Head of caudate nucleus (tissue), 42 donors: ENCODE results near the gene EPHA5.

Source experiments
- DNase-seq, 42 donors: peaks; one replicate each; pipeline versions ENCODE4 v3.0.0 to v3.0.0-alpha.2; 2020 to 2021; ENCODE audit warnings: mixed read lengths in 7 of 42
- intact Hi-C: fragments of 100-400 bp; cut with DNase I; formaldehyde crosslinking; loops from one replicate; pipeline ENCODE4 v1.15.0; 2022

Gene EPHA5

DNA sequence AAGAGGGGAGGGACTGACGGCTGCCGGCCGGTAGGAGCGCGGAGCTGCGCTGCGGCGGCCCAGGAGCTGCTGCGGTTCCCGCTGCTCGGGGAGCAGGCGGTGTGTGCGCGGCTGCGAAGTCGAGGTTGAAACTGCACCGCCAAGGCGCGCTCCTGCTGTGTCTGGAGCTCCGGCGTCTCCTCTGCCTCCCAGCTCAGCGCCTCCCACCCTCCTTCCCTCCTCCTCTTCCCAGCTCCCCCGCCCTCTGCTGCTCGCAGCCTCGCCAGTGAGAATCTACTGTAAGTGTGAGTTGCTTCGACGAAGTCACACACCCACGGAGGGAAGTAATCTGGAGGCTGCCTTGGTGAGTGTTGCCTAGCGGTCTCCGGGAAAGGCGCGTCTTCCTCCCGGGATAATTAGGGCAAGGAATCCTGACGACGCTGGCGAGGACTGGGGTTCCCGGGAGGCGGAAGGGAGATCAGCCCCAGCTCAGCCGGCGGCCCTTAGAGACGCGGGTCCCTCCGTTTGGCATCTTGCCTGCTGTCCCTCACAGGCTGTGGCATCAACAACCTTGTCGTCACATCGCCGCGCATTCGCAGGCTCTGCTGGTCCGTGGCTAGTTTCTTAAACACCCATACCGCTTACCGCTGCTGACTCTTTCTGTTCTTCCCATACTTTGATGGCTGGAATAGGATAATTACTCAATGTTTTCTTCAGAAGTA lies at the start of gene EPHA5:
EPHA5 (minus strand) TSS at position 159 of the 701 bp plus-strand sequence. CDS start 747 bp downstream, outside the sequence.
- intact Hi-C loops, result no loop called here
- peak; percentile 58 to 96 (median 85) for DNase-seq

- DNase-seq, result no peak
- intact Hi-C loops, result no loop called here
These were observed 49.3 kb upstream of the EPHA5 start for GRCh38 chr4:65719635-65720034.

GRCh38 chr4:65698631-65699030 lies 28.3 kb upstream of the EPHA5 start:
- intact Hi-C loops, result no loop called here
- no peak for DNase-seq

DNA sequence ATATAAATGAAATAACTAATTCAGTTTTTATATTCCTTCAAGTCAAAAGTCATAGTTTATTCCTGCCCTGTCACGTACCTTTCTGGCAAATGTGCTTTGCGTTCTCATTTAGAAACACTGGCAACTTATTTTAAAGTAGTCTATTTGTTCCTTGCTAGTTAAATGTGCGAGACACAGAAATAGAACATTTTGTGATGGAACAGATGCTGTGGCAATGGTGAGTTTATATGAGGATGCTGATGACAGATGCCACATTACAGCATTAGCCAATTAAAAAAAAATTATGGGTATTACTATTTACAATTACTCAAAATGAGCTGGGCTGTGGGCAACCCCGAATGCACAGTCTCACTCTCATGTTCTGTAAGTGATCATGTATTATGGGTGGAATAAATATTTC lies 26.1 kb upstream of the EPHA5 start:
- intact Hi-C loops, result no loop called here
- DNase-seq, result no peak

GRCh38 chr4:65671372-65671771 lies 1.1 kb upstream of the EPHA5 start:
- intact Hi-C loops, result no loop called here
- DNase-seq, result no peak

- intact Hi-C loops, result no loop called here
- DNase-seq, result no peak
These were observed 314 bp downstream of the EPHA5 start for GRCh38 chr4:65670020-65670330.

GRCh38 chr4:65669111-65670019 lies 924 bp downstream of the EPHA5 start:
- peak in 31 of 42 donors; percentile 2 to 47 (median 16) for DNase-seq
- intact Hi-C loops, result no loop called here

GRCh38 chr4:65668201-65669089 lies 1.8 kb downstream of the EPHA5 start:
- intact Hi-C loops, result no loop called here
- DNase-seq, result peak in 38 of 42 donors; percentile 11 to 77 (median 46)

- intact Hi-C loops, result no loop called here
- peak in 7 of 42 donors; percentile 3 to 15 (median 8) for DNase-seq
These were observed 2.7 kb downstream of the EPHA5 start for GRCh38 chr4:65667506-65668041.

DNA sequence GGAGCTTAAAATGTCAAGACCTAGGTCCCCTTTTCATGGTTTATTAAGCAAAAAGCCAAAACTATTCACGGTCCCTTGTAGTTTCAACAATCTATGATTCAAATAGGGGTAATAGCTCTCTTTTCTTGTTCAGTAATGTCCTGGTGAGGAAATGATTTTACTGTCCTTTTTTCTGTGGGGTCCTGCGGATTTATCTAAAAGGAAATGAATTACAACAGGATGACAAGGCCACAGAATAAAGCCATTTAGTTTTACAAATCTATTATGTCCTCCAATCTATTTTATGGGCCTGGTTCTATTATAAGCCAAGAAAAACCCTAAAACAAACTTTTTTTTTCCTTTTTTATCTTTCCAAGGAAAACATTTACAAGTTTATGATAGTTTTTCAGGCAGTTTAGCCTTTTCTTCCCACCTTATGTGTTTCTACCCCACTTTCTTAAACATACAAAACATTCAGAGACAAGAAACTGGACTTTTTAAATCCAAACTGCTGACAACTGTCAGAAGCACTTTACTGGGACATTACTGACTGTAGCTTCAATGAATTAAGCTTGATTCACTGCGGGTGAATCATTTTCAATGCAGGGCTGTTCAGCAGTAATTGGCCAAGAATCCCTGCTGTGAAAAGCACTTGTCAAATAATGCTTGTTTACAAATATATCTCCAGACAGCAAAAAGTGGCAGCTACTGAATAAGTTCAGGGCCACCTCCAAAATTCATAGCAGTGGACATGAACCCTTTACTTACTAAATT lies 4.3 kb downstream of the EPHA5 start:
- intact Hi-C loops, result no loop called here
- peak in 1 of 42 donors; percentile 27 for DNase-seq

DNA sequence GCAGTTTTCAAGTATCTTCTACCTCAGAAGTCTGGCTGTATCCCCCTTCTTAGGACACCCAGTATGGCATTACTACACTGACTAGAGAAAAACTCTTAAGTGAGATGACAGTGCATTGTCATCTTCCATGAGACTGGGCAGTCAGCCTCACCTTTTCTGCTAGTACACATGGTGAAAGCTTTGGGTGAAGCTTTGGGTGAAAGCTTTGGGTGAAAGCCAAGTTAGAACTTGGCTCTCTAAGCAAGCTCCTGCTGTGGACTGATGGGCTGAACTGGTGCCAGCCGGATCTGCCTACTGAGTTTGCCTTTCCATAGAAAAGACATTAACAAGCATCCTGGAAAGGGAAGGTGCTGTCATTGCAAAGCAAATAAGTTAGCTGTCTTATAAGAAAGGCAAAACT lies 8.8 kb downstream of the EPHA5 start:
- peak in 2 of 42 donors; percentile 4 to 15 for DNase-seq
- intact Hi-C loops, result no loop called here

DNA sequence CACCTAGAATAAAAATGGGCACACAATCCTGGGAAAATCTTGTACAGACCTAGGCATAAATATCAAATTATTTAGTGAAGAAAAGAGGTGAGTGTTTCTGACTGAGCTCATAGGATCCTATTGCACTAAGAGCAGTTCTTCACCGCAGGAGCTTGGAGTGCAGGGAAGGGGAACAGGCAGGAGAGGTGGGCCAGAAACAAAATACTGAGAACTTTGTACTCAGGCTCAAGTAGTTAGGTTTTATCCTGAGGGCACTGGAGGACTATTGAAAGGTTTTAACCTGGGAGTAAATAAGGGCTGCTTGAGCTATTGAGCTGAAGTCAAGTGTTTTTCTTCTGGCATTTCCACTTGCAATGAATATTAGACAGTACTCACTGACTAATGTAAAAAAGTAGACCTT lies 12.2 kb downstream of the EPHA5 start:
- DNase-seq, result no peak
- intact Hi-C loops, result no loop called here

GRCh38 chr4:65656008-65656407 lies 14.3 kb downstream of the EPHA5 start:
- DNase-seq, result no peak
- intact Hi-C loops, result no loop called here

DNA sequence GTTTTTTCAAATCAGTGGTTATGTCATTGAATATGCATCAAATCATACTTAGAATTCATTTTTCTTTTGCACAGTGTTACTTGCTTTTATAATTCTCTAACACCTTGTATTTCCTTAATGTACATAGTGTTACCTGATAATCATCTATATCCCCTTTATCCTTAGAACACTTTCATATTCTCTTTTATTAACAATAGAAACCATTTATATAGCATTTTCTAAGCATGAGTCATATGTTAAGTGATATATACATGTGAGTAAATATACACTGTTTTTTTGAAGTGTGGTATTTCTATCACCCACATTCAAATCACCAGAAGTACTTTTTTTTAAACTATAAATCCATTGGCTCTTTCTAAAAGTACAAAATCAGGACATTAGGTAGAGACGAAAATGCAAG lies 15.3 kb downstream of the EPHA5 start:
- intact Hi-C loops, result no loop called here
- no peak for DNase-seq

- intact Hi-C loops, result no loop called here
These were observed 16.4 kb downstream of the EPHA5 start for GRCh38 chr4:65653740-65654361.

DNA sequence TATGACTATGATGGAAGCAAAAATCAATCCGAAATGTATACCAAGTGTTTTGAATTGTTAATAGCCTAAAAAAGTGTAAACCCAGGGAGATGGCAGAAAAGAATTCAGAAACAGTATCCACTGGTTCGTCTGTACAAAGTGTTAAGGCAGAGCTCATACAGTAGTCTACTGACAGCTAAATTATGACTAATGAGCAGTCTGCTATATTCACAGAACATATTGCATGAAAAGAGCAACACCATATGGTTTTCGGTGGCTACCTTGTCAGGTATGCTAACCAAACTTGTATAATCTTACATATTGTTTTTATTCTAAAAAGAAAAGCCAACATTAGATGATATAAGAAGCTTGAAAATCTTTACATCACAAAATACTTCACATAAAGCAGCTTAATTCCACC lies 18.5 kb downstream of the EPHA5 start:
- no peak for DNase-seq
- intact Hi-C loops, result no loop called here

More at GRCh38 chr4:65653740-65654361, 16.4 kb downstream of the EPHA5 start:
- DNase-seq, result no peak

DNA sequence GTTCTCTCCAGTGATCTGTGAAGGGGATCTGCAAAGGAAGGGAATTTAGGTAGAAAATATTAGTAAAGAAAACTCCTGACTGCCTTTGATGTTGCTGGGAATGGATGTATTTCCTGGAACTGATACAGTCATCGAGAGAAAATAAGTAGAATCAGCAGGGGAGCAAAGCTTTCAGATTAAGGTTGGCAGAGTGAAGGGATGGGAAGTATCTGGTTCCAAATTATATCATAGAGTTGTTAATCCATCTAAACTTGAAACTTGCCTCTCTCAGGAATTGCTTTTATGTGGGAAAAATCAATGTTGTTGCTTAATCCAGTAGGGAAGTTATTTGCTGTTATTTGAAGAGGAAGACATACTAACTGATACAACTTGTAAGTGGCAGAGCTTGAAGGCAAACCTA lies 19.3 kb downstream of the EPHA5 start:
- intact Hi-C loops, result no loop called here

GRCh38 chr4:65646136-65646535 lies 24.2 kb downstream of the EPHA5 start:
- DNase-seq, result no peak
- intact Hi-C loops, result no loop called here

More for the DNA sequence above, 19.3 kb downstream of the EPHA5 start:
- DNase-seq, result no peak
